GOT3 (cell line): ENCODE data around the gene SH2D2A.

ENCODE experiments used
- DNase-seq: peaks from one replicate; lab custom pipeline; 2025; ENCODE audit warnings: mixed read lengths; lab: John Stamatoyannopoulos, UW

The SH2D2A gene

GRCh38 chr1:156803086-156803851 is 13.4 kb downstream of the SH2D2A start:
- no peak for DNase-seq

DNA sequence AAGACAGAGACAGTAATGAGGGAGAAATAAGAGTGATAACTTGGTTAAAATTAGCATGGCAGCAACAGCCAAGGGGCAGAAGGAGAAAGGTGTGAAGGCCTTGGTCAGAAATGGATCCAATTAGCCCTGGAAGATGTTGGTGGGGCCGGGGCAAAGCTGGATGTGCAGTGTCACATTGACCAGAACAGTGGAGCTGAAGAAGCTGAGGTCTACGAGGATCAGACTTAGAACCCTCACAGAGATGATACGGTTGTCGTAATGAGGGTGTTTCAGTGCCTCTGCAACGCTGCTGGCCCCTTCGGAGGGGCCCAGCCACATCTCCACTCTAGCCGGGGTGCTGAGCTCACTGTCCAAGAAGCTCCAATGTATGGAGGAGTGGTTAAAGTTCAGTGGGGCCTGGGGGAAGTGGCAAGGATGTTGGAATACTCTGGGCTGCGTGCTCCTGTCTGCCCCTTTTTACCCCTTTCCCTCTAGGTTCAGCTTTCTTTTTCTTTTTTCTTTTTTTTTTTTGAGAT is 14.2 kb downstream of the SH2D2A start:
- DNase-seq: no peak

- no peak for DNase-seq
Observed at GRCh38 chr1:156801409-156802121, 15.1 kb downstream of the SH2D2A start.

- DNase-seq: no peak
Observed at GRCh38 chr1:156797212-156797871, 19.3 kb downstream of the SH2D2A start.

DNA sequence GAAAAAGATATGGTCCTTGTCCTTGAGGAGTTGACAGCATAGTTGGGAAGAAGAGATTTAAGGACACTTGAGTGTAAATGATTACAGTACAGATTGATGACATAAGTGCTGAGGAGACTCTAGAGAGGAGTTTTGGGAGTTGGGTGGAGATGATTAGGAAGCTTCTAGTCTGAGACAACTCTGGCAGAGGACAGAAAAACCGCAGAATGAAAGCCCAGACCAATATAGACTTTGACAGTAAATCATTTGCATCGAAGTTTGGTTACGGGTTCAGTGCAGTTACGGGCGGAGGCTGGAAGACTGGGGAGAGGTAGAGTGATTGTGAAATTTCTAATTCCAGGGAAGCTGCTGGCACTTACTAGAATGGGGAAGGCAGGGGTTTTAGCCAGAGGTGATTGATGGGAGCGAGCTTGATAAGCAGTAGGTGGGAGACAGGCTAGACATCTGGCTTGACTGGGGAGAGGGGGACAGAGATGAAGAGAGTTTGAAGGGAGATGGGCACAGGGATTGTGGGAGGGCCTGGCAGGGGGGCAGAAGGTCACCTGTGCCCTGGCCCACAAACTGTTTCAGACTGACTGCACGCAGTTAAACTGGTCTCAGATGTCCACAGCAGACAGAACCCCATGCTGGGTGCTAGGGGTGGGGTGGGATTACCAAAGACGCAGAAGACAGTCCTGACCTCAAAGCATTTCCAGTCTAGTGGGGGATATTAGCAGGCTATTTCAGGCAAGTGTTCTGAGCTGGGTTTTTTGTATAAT is 20.1 kb downstream of the SH2D2A start:
- no peak for DNase-seq

DNA sequence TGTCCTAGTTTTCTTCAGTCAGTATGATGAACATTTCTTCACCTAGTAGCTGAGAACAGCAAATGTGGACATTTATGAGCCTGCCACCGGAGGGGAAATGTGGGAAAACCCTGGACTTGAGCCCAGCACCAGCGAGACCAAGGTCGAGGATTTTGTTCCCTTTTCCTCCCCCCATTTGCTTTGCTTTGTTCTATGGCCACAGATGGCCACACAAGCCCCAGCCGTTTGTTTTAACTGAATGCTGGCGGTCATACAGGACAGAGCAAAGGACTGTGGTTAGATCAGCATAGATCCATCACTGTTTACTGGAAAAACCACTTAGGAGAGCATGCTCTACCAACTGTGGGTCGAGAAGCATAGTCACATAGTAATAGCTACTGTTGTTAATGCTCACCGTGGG is 20.9 kb downstream of the SH2D2A start:
- DNase-seq: no peak

GRCh38 chr1:156795374-156795733 is 21.3 kb downstream of the SH2D2A start:
- DNase-seq: no peak

DNA sequence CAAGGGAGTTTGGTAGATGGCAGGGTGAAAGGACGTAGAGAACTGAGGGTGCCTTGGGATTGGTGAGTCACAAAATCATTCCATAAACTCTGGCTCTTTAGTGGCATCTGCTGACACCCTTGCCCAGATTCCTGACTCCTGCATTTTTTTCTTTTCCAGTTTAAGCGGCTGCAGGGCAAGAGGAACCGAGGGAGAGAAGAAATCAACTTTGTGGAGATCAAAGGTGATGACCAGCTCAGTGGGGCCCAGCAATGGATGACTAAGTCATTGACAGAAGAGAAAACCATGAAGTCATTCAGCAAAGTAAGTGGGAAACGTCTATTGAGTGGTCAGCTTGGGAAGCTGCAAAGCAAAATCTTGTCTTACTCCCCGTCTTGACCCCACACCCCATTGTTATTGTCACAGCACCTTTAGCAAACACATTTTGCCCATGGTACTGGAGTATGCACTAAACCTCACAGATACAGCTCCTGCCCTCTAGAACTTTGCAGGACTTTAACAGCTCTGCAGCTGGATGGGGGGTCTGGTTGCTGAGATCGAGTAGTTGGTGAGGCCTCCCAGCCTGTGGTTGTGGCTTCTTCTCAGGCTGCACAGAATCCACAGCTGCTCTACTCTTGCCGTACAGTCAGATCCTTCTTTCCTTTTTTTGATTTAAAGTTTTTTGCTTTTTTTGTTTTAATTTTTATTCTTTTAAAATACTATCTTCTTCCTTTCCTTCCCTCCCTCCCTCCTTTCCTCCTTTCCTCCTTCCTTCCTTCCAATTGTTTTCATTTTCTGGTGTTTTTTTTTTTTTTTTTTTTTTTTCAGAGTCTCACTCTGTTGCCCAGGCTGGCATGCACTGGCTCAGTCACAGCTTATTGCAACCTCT is 21.9 kb downstream of the SH2D2A start:
- DNase-seq: no peak

- no peak for DNase-seq
Observed at GRCh38 chr1:156789621-156790318, 26.9 kb downstream of the SH2D2A start.

DNA sequence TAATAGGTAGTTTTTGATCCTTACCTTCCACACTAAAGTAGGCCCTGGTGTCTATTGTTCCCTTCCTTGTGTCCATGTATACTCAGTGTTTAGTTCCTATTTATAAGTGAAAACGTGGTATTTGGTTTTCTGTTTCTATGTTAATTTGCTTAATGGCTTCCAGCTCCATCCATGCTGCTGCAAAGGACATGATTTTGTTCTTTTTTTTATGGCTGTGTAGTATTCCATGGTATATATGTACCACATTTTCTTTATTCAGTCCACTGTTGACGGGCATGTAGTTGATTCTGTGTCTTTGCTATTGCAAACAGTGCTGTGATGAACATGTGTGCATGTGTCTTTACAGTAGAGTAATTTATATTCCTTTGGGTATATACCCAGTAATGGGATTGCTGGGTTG is 28.5 kb downstream of the SH2D2A start:
- no peak for DNase-seq

GRCh38 chr1:156786640-156787039 is 30.0 kb downstream of the SH2D2A start:
- DNase-seq: no peak

GRCh38 chr1:156785458-156785857 is 31.2 kb downstream of the SH2D2A start:
- DNase-seq: no peak

DNA sequence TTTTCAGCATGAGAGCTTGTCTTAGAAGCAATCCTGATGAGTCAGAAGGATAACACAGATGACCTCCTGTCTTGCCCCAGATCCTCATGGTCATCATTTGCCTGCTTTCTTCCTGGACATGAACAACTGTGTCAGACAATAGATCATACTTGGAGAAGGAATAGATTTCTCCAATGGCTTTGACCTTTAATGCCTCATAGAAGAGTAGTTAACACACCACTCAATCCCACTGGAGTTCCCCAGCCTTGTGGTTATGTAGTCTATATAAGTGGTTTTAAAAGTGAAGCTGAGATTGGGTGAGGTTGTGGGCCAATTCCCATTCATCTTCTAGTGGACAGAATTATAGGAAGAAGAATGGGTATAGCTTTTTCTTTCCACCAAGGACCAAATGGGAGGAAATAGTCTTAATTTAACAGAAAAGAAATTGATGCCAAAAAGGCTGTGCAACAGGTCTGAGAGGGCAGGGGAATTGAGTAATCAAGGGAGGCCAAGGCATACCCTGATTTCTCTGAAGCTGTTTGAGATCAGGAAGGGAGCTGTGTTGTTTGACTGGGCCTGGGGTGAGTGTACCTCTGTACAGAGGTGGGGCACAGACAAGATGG is 35.0 kb downstream of the SH2D2A start:
- no peak for DNase-seq

GRCh38 chr1:156777573-156777972 is 39.1 kb downstream of the SH2D2A start:
- no peak for DNase-seq

- no peak for DNase-seq
Observed at GRCh38 chr1:156776942-156777341, 39.7 kb downstream of the SH2D2A start.

DNA sequence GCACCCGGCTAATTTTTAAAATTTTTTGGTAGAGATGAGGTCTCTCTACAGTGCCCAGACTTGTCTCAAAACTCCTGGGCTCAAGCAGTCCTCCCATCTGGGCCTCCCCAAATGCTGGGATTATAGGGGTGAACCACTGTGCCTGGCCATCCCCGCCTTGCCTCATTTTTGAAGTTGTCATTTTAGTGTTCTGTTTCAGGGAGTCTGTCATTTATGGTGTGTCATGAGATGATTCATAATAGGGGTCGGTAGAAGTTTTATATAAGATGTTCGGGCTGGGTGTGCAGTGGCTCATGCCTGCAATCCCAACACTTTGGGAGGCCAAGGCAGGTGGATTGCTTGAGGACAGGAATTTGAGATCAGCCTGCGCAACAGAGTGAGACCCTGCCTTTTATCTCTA is 40.8 kb downstream of the SH2D2A start:
- DNase-seq: no peak

DNA sequence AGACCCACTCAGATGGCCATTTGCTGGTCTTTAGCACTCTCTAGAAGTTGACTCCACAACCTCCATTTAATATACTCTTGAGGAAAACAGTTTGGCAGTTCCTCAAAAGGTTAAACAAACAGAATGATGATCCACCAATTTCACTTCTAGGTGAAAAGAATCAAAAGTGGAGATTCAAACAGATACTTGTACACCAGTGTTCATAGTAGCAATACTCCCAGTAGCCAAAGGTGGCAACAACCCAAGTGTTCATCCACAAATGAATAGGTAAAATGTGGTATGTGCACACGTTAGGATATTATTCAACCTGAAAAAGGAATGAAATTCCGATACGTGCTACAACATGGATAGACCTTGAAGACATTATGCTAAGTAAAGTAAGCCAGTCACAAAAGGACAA is 43.0 kb downstream of the SH2D2A start:
- no peak for DNase-seq

DNA sequence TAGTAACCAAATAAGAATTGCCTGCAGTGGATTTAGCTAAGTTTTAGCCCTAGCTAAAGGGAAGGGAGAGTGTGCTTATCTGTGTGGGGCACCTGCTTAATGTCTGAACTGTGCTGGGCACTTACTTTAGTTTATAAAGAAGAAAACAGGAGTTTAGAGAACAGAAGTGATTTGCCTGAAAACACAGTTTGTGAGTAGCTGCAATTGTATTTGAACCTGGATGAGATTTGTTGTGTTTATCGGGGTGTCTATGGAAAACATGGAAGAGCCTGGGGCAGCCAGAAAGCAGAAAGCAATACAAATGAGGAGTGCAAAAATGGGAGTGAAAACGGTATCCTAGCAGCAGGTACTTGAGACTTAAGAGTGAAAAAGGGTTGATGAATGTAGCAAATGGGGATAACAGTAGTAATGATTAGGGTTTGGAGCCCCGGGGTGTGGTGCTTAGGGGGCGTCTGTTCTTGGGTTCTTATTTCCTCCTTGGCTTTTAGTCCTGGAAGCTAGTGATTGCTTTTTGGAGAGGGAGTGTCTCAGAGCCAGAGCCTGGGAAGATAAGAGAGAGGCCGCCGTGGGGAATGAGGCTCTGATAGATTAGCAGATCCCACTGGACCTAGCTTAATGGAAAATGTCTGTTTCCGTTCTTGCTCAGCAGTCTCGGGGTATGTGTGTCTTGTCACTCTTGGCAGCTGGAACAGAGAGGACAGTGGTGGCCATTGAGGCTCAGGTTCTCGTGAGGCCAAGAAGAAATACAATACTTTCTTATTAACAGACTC is 43.7 kb downstream of the SH2D2A start:
- DNase-seq: no peak

DNA sequence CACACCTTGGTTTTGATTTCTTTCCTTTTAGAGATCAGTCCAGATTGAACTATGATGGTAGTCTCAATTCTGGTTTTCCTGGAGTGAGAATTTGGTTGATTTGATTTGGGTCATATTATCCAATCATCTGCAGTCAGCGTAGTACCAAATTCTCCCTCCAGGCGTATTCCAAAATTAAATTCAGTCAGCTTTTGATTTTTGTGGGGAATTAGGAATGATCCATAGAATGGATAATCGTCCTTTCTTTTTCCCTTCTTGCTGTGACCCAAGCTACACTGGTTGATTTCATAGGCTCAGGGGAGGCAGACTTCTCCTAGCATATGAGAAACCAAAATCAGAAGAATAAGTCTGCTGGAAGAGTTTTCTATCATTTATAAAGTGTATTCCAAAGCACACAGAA is 44.4 kb downstream of the SH2D2A start:
- DNase-seq: no peak
